NCI-H2081 treated with DMSO at 0.1 percent for 48 hours (cell line): ENCODE results near the gene LCE3E.

Source experiments
- DNase-seq: peaks from one replicate; lab custom pipeline; 2025; lab: John Stamatoyannopoulos, UW

The LCE3E gene

GRCh38 chr1:152516082-152516481 is 50.5 kb downstream of the LCE3E start:
- DNase-seq, result no peak
